WTC11 (cell line): ENCODE results near the gene SBF2. TPM values are rescaled to one million over a fixed set of nuclear protein-coding genes. Genes with fewer than 3 reads are reported as not detected.
"Not testable (repeated sequence)": the region's sequence is repeated elsewhere in the genome, so short reads cannot be mapped to it uniquely, and the experiment has no call there.

ENCODE experiments used
- ATAC-seq: fragments of 200-7000 bp; cut with Tn5 transposase; 2 replicates; pipeline ENCODE4 v1.10.0; 2021; ENCODE audit warnings: mild to moderate bottlenecking, moderate library complexity
- CTCF ChIA-PET: fragments of 300-600 bp; sonication (Branson Sonifier 250); formaldehyde crosslinking; loops from one replicate; lab custom pipeline; 2021; ENCODE audit warnings: antibody characterized with exemption; lab: Charles Lee
- POLR2A ChIA-PET: fragments of 350-600 bp; sonication (Branson Sonifier 250); formaldehyde crosslinking; loops from one replicate; lab custom pipeline; 2021; ENCODE audit warnings: antibody characterized with exemption; lab: Charles Lee
- DNase-seq: peaks from one replicate; pipeline ENCODE4 v3.0.0; 2021; ENCODE audit warnings: low spot score
- H3K27ac Mint-ChIP-seq: 2 replicates; pipeline ENCODE4 v1.8.0; 2021; ENCODE audit warnings: mixed read lengths
- H3K27me3 Mint-ChIP-seq: 2 replicates; pipeline ENCODE4 v1.8.0; 2021; ENCODE audit warnings: low read depth, mild to moderate bottlenecking, moderate library complexity, mixed read lengths
- H3K36me3 Mint-ChIP-seq: 2 replicates; pipeline ENCODE4 v1.8.0; 2021; ENCODE audit warnings: mixed read lengths
- H3K4me1 Mint-ChIP-seq: 2 replicates; pipeline ENCODE4 v1.8.0; 2022; ENCODE audit warnings: mixed read lengths
- H3K4me3 Mint-ChIP-seq: 2 replicates; pipeline ENCODE4 v1.8.0; 2021; ENCODE audit warnings: mild to moderate bottlenecking, moderate library complexity, mixed read lengths
- H3K9me3 Mint-ChIP-seq: 2 replicates; pipeline ENCODE4 v1.8.0; 2021; ENCODE audit warnings: mixed read lengths
- ATF1 ChIP-seq: sonication (generic); formaldehyde crosslinking; IDR thresholded peaks from 2 replicates; pipeline ENCODE4 v1.8.1; 2023; ENCODE audit warnings: mild to moderate bottlenecking, moderate library complexity, missing genetic modification reagents
- E2F1 ChIP-seq: sonication (generic); formaldehyde crosslinking; IDR thresholded peaks from 2 replicates; pipeline ENCODE4 v1.8.0; 2022; ENCODE audit warnings: mild to moderate bottlenecking, missing genetic modification reagents
- E2F4 ChIP-seq: sonication (generic); formaldehyde crosslinking; IDR thresholded peaks from 2 replicates; pipeline ENCODE4 v1.8.1; 2022; ENCODE audit warnings: low read depth, mild to moderate bottlenecking, moderate library complexity, missing genetic modification reagents, borderline replicate concordance
- EMX1 ChIP-seq: fragments of 250-450 bp; sonication (Bioruptor Pico); IDR thresholded peaks from 2 replicates; pipeline ENCODE4 v1.8.0; 2021; ENCODE audit warnings: mild to moderate bottlenecking
- ERG ChIP-seq: fragments of 250-450 bp; sonication (Bioruptor Pico); IDR thresholded peaks from 2 replicates; pipeline ENCODE4 v1.8.0; 2021; ENCODE audit warnings: mild to moderate bottlenecking
- FOXK1 ChIP-seq: sonication (generic); formaldehyde crosslinking; IDR thresholded peaks from 2 replicates; pipeline ENCODE4 v1.8.0; 2022; ENCODE audit warnings: mild to moderate bottlenecking, moderate library complexity, missing genetic modification reagents
- FOXP1 ChIP-seq: sonication (generic); formaldehyde crosslinking; IDR thresholded peaks from 2 replicates; pipeline ENCODE4 v1.8.0; 2022; ENCODE audit warnings: missing genetic modification reagents, mild to moderate bottlenecking, moderate library complexity, borderline replicate concordance
- GABPB1 ChIP-seq: sonication (generic); formaldehyde crosslinking; IDR thresholded peaks from 2 replicates; pipeline ENCODE4 v1.8.1; 2023; ENCODE audit warnings: mild to moderate bottlenecking, missing genetic modification reagents
- HMGA2 ChIP-seq: fragments of 250-450 bp; sonication (Bioruptor Pico); IDR thresholded peaks from 2 replicates; pipeline ENCODE4 v1.4.0; 2021; ENCODE audit warnings: mild to moderate bottlenecking, moderate library complexity
- HMGXB4 ChIP-seq: sonication (generic); formaldehyde crosslinking; IDR thresholded peaks from 2 replicates; pipeline ENCODE4 v1.8.1; 2023; ENCODE audit warnings: mild to moderate bottlenecking, moderate library complexity, missing genetic modification reagents
- MLX ChIP-seq: sonication (generic); formaldehyde crosslinking; IDR thresholded peaks from 2 replicates; pipeline ENCODE4 v1.8.1; 2023; ENCODE audit warnings: mild to moderate bottlenecking, missing genetic modification reagents, moderate library complexity
- NR3C1 ChIP-seq: sonication (generic); formaldehyde crosslinking; conservative IDR thresholded peaks from 2 replicates; pipeline ENCODE4 v1.8.1; 2023; ENCODE audit warnings: low read depth, mild to moderate bottlenecking, missing genetic modification reagents
- OVOL2 ChIP-seq: fragments of 250-450 bp; sonication (Bioruptor Pico); IDR thresholded peaks from 2 replicates; pipeline ENCODE4 v1.9.0; 2021; ENCODE audit warnings: mild to moderate bottlenecking, borderline replicate concordance
- TP53 ChIP-seq: sonication (generic); formaldehyde crosslinking; IDR thresholded peaks from 2 replicates; pipeline ENCODE4 v1.8.1; 2023; ENCODE audit warnings: mild to moderate bottlenecking, missing genetic modification reagents
- ZBTB43 ChIP-seq: sonication (generic); formaldehyde crosslinking; IDR thresholded peaks from 2 replicates; pipeline ENCODE4 v1.8.1; 2023; ENCODE audit warnings: mild to moderate bottlenecking, missing genetic modification reagents
- ZNF219 ChIP-seq: sonication (generic); formaldehyde crosslinking; IDR thresholded peaks from 2 replicates; pipeline ENCODE4 v1.8.0; 2023; ENCODE audit warnings: missing genetic modification reagents, mild to moderate bottlenecking, borderline replicate concordance
- ZNF416 ChIP-seq: fragments of 250-450 bp; sonication (Bioruptor Pico); IDR thresholded peaks from 2 replicates; pipeline ENCODE4 v1.9.0; 2021; ENCODE audit warnings: mild to moderate bottlenecking, inconsistent platforms
- total RNA-seq: library from RNA; stranded (reverse); gene quantifications from 3 replicates; pipeline ENCODE4 v1.2.3, GENCODE V29; 2021

Gene SBF2
- total RNA-seq, 1 experiment from 2014 or later = 47.6 TPM

- TF ChIP-seq TP53 (CRISPR knock-in tag) (no peak), EMX1 (CRISPR knock-in tag) (no peak), ZNF219 (CRISPR knock-in tag) (no peak), E2F1 (CRISPR knock-in tag) (no peak), HMGXB4 (no peak), ERG (CRISPR knock-in tag) (no peak)
Observed at GRCh38 chr11:10232756-10233155, 61.3 kb downstream of the SBF2 start (continued).

- ATAC-seq, CTCF ChIA-PET, DNase-seq, POLR2A ChIA-PET, H3K27me3 Mint-ChIP-seq, H3K4me1 Mint-ChIP-seq, H3K27ac Mint-ChIP-seq, H3K4me3 Mint-ChIP-seq: not testable (repeated sequence)
- H3K9me3 Mint-ChIP-seq = peaks cover 63% of the 10 kb centered on the region
- peaks cover 60% of the 10 kb centered on the region for H3K36me3 Mint-ChIP-seq
Observed at GRCh38 chr11:10231803-10232202, 62.2 kb downstream of the SBF2 start.

- Mint-ChIP-seq H3K4me3 (no peak overlapping the region), H3K36me3 (peaks cover 16% of the 10 kb centered on the region)
- TF ChIP-seq MLX (no peak), ZBTB43 (no peak)
- TF ChIP-seq, all 79 proteins: peak for 0
- peaks cover 9% of the 10 kb centered on the region for H3K4me1 Mint-ChIP-seq
- DNase-seq (no peak), ATAC-seq (no peak)
- ChIA-PET CTCF (interaction anchor here (2.5 kb wide), 1 partner anchor 18 kb away, joined by 7 read pairs; no protein-coding TSS in a partner anchor), POLR2A (no interaction called here)
- H3K27ac Mint-ChIP-seq = no peak overlapping the region
- peaks cover 20% of the 10 kb centered on the region for H3K9me3 Mint-ChIP-seq
- no peaks in the 10 kb centered on the region for H3K27me3 Mint-ChIP-seq
Observed at GRCh38 chr11:10225553-10225952, 68.5 kb downstream of the SBF2 start.

GRCh38 chr11:10222399-10222798 is 71.6 kb downstream of the SBF2 start:
- Mint-ChIP-seq H3K36me3 (peaks cover 29% of the 10 kb centered on the region), H3K27me3 (no peaks in the 10 kb centered on the region), H3K27ac (no peak overlapping the region), H3K4me1 (peaks cover 12% of the 10 kb centered on the region), H3K9me3 (peaks cover 27% of the 10 kb centered on the region), H3K4me3 (no peak overlapping the region)
- CTCF ChIA-PET = no interaction called here
- no peak for TF ChIP-seq HMGA2 (CRISPR knock-in tag)
- POLR2A ChIA-PET = no interaction called here
- ATAC-seq (no peak), DNase-seq (no peak)

- ATAC-seq (no peak), DNase-seq (no peak)
- POLR2A ChIA-PET = no interaction called here
- Mint-ChIP-seq H3K4me3 (no peak overlapping the region), H3K4me1 (peaks cover 12% of the 10 kb centered on the region), H3K36me3 (peaks cover 29% of the 10 kb centered on the region), H3K27me3 (no peaks in the 10 kb centered on the region), H3K9me3 (peaks cover 27% of the 10 kb centered on the region), H3K27ac (no peak overlapping the region)
- CTCF ChIA-PET = no interaction called here
- no peak for TF ChIP-seq ZBTB43
- no peak for TF ChIP-seq HMGXB4
- TF ChIP-seq ATF1 = no peak
- TF ChIP-seq FOXK1 (CRISPR knock-in tag) = no peak
- no peak for TF ChIP-seq OVOL2 (CRISPR knock-in tag)
- no peak for TF ChIP-seq E2F4 (CRISPR knock-in tag)
- TF ChIP-seq FOXP1 (CRISPR knock-in tag) = no peak
- no peak for TF ChIP-seq ZNF416 (CRISPR knock-in tag)
- TF ChIP-seq NR3C1 (CRISPR knock-in tag) = no peak
- no peak for TF ChIP-seq GABPB1 (CRISPR knock-in tag)
Observed at GRCh38 chr11:10221342-10221741, 72.7 kb downstream of the SBF2 start.
